ENCODE measurements around the gene OLAH.

DNA sequence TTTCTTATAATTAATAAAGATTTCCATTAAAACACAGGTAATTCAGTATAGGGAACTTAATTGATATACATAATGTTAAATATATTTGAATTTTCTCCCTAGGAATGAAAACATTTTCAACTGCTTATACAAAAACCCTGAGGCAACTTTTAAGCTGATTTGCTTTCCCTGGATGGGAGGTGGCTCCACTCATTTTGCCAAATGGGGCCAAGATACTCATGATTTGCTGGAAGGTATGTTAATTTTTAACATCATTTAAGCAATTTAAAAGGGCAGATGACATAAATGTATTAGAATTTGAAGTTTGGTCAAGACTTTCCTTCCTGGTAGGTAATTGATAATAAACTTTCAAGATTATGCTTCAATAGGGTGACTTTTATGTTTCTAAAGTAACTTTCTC, 5.8 kb downstream of the OLAH start:
- TF ChIP-seq EZH2 (IDR thresholded peaks at IDR 0.05; ENCODE audit: insufficient read depth, low read length) = no peak
- TF ChIP-seq, protein P1, sequence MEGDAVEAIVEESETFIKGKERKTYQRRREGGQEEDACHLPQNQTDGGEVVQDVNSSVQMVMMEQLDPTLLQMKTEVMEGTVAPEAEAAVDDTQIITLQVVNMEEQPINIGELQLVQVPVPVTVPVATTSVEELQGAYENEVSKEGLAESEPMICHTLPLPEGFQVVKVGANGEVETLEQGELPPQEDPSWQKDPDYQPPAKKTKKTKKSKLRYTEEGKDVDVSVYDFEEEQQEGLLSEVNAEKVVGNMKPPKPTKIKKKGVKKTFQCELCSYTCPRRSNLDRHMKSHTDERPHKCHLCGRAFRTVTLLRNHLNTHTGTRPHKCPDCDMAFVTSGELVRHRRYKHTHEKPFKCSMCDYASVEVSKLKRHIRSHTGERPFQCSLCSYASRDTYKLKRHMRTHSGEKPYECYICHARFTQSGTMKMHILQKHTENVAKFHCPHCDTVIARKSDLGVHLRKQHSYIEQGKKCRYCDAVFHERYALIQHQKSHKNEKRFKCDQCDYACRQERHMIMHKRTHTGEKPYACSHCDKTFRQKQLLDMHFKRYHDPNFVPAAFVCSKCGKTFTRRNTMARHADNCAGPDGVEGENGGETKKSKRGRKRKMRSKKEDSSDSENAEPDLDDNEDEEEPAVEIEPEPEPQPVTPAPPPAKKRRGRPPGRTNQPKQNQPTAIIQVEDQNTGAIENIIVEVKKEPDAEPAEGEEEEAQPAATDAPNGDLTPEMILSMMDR (IDR thresholded peaks at IDR 0.05; ENCODE audit: insufficient read depth, low read depth, low read length) = no peak
